ENCODE measurements around the gene MRPS6. TPM values are rescaled to one million over a fixed set of nuclear protein-coding genes. Genes with fewer than 3 reads are reported as not detected.

MRPS6 gene
- total and polyA plus RNA-seq, 8 donors = 50.5 to 92.6 (median 78.9) TPM

DNA sequence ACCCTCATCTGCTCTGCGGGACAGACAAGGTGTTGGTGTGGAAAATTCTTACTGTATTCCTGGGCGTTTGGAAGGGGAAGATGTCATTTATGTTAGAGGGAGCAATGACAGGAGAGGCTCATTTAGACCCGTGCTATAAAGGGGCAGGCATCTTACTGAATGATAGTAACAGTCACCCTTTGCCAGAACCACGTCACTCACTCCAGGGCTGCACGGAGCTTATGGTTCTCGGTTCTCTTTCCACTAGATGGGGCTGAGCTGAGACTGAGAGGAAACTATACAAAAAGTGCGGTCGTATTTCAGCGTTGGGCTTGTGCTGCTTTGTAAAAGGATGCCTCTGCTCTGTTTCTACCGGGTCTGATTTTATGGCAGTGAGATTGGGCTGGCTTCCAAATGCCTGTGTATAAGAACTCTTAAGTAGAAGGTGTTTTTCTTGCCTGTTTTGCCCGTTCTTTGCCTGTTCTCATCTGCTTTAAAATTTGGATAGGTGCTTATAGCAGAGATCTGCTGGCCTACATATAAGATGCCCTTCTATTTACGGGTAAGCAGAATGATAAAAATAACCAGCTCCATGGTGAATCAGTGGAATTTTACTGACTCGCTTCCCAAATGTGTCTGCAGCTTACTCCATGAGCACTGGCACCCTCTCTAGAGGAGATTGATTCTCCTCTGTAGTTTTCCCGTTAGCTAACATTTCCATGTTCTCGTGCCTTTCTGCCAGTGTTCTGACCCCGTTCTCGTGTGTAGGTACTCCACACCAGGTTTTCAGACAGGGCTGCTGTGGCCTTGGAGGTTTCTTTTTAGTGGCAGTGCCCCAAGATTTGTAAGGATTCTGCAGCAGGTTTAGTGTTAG, 55.9 kb downstream of the MRPS6 start:
- TF ChIP-seq, protein P1, sequence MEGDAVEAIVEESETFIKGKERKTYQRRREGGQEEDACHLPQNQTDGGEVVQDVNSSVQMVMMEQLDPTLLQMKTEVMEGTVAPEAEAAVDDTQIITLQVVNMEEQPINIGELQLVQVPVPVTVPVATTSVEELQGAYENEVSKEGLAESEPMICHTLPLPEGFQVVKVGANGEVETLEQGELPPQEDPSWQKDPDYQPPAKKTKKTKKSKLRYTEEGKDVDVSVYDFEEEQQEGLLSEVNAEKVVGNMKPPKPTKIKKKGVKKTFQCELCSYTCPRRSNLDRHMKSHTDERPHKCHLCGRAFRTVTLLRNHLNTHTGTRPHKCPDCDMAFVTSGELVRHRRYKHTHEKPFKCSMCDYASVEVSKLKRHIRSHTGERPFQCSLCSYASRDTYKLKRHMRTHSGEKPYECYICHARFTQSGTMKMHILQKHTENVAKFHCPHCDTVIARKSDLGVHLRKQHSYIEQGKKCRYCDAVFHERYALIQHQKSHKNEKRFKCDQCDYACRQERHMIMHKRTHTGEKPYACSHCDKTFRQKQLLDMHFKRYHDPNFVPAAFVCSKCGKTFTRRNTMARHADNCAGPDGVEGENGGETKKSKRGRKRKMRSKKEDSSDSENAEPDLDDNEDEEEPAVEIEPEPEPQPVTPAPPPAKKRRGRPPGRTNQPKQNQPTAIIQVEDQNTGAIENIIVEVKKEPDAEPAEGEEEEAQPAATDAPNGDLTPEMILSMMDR (IDR thresholded peaks at IDR 0.05) = peak in 1 of 2 donors; percentile 13

DNA sequence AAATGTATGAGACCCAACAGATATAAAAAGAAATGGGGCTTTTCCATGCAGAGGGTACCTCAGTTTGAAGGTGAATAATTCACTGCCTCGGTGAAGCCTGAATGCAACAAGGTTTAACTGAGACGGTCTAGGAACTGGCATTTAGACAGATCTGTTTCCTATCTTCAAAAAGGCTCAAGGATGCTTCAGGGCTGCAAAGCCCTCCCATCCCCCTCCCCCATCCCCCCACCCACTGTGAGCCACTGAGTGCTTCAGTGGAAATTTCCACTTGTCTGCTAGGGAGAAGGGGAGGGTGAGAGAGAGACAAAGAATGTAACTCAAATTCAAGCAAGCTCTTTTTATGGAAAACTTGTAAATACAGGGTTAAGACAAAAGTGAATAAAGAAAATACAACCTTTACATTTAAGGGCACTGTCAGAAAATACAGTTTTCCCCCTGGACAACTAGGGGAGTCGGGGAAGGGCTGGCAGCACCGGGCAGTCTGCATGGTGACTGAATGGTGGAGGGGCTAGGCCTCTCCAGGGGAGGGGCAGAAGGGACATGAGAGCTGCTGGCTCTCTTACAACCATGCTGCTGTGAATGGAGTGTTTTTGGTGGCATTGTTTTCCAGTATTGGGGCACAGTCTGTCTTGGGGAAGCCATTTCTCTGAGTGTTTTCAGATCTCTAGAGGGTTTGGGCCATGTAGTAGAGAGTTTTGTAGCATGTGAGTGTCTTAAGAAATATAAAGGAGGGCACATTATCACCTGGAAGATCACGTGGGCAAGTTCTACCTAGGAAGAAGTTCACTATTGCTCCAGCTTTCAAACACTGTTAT, 56.7 kb downstream of the MRPS6 start:
- Histone ChIP-seq H3K36me3 (peaks cover 0 to 28% of the 10 kb centered on the region in 2 donors), H3K27ac (peak overlapping the region; percentile 38 to 78), H3K9me3 (no peaks in the 10 kb centered on the region), H3K27me3 (no peaks in the 10 kb centered on the region), H3K4me1 (peaks cover 17 to 54% of the 10 kb centered on the region in 2 donors), H3K4me3 (no peak overlapping the region)
- TF ChIP-seq, protein P1 (IDR thresholded peaks at IDR 0.05) = no peak
- ATAC-seq (peak; percentile 68), DNase-seq (no peak)
- intact Hi-C loops (cut with DNase I) = no loop called here

More for the DNA sequence above, 55.9 kb downstream of the MRPS6 start:
- H3K27ac ChIP-seq = peak overlapping the region; percentile 38 to 78
- intact Hi-C loops (cut with DNase I) = no loop called here
- H3K27me3 ChIP-seq = no peaks in the 10 kb centered on the region
- H3K9me3 ChIP-seq = no peaks in the 10 kb centered on the region
- H3K36me3 ChIP-seq = peaks cover 0 to 27% of the 10 kb centered on the region in 2 donors
- DNase-seq = peak in 2 of 4 donors; percentile 52 to 77
- peak; percentile 83 for ATAC-seq
- H3K4me3 ChIP-seq = no peak overlapping the region
- peaks cover 17 to 54% of the 10 kb centered on the region in 2 donors for H3K4me1 ChIP-seq

DNA sequence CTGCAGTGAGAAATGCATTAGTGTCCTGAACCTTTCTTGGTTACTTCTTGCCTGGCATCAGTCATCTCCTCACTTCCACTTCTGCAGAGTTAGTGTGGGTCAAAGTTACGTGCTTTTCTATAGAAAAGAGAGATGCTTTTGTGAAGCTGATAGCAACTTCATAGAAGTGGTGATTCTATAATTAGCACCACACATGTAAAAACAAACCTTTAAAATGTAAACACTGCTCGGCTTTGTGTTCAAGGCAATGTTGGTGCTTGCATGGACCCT, 57.3 kb downstream of the MRPS6 start:
- DNase-seq (no peak), ATAC-seq (no peak)
- intact Hi-C loops (cut with DNase I) = no loop called here
- no peaks in the 10 kb centered on the region for H3K27me3 ChIP-seq
- no peak overlapping the region for H3K4me3 ChIP-seq
- peak overlapping the region; percentile 38 to 78 for H3K27ac ChIP-seq
- peaks cover 0 to 26% of the 10 kb centered on the region in 2 donors for H3K36me3 ChIP-seq
- no peaks in the 10 kb centered on the region for H3K9me3 ChIP-seq
- H3K4me1 ChIP-seq = peaks cover 17 to 54% of the 10 kb centered on the region in 2 donors
- TF ChIP-seq, protein P1 (IDR thresholded peaks at IDR 0.05) = no peak

DNA sequence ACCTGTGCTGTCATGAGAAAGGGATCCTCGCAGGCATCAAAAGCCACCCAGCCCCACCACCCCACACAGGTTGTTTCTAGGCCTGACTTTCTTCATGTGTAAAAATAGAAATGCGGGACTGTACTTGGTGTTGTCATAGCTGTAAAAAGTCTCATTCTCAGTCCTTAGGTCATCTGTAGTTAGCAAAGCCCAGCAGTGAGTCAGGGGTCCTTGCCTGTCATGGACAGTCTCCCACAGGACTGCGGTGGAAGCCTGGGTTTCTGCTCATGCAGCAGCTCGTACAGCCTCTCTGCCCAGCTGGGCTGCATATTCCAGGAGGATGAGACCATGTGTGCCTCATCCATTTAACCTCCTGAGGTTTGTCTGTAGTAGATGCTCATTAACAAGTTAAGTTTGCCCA, 58.2 kb downstream of the MRPS6 start:
- intact Hi-C loops (cut with DNase I) = no loop called here
- no peak overlapping the region for H3K4me3 ChIP-seq
- H3K27ac ChIP-seq = no peak overlapping the region
- ATAC-seq = no peak
- H3K36me3 ChIP-seq = peaks cover 0 to 19% of the 10 kb centered on the region in 2 donors
- TF ChIP-seq, protein P1 (IDR thresholded peaks at IDR 0.05) = no peak
- no peaks in the 10 kb centered on the region for H3K9me3 ChIP-seq
- no peaks in the 10 kb centered on the region for H3K27me3 ChIP-seq
- DNase-seq = no peak
- H3K4me1 ChIP-seq = peaks cover 17 to 54% of the 10 kb centered on the region in 2 donors

DNA sequence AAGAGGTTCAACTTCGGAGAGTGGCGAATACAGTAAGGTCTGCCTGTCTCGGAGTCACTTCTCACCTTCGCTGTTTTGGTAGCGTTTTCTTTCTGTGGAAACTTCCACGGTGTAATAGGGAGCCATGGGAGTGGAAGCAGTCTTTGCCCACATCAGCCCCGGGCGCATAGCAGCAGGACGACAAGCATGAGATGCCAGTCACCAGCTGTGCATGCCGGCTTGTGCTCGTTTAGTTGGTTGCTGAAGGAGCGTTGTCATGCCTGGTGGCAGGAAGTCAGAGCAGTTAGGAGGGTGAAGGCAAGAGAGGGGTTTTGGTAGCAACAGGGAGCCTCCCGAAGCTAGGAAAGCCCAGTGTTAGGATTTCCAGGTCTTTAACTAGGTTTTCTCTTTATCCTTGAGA, 58.8 kb downstream of the MRPS6 start:
- ATAC-seq = no peak
- DNase-seq = no peak
- Histone ChIP-seq H3K9me3 (no peaks in the 10 kb centered on the region), H3K27ac (peak overlapping the region in 1 of 2 donors; percentile 45), H3K27me3 (no peaks in the 10 kb centered on the region), H3K36me3 (peaks cover 0 to 13% of the 10 kb centered on the region in 2 donors), H3K4me1 (peaks cover 17 to 54% of the 10 kb centered on the region in 2 donors), H3K4me3 (no peak overlapping the region)
- intact Hi-C loops (cut with DNase I) = no loop called here
- TF ChIP-seq, protein P1 (IDR thresholded peaks at IDR 0.05) = no peak
